ENCODE data around the gene KIAA1755. TPM values are rescaled to one million over a fixed set of nuclear protein-coding genes. Genes with fewer than 3 reads are reported as not detected.

Gene KIAA1755
- total RNA-seq, 1 experiment from 2014 or later = 0.44 TPM

DNA sequence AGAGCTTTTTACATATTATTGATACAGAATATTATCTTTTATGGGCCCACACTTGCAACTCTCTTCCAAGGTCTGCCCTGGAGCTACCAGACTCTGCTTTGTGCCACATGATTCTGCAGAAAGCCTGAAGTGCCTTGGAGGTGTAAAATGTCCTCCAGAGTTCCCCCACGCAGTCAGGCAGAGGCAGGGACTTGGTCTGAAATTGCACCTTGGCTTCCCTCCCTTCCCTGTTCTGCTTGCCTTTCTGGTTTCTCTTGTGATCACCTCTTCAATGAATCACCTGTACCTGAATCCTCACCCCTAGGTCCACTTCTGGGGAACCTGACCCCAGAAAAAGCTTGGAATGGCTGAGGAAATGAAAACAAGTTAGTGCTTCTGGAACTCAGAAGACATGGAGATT is 52.4 kb downstream of the KIAA1755 start:
- no peak overlapping the region for H3K9ac ChIP-seq (ENCODE audit: low read length)
- H3K4me2 ChIP-seq (ENCODE audit: low read length) = no peak overlapping the region
- no peaks in the 10 kb centered on the region for H4K20me1 ChIP-seq (ENCODE audit: low read length)
- intact Hi-C loops (cut with micrococcal nuclease) = no loop called here
- TF ChIP-seq EZH2phosphoT487 (IDR thresholded peaks at IDR 0.05; ENCODE audit: borderline replicate concordance, low read length) = no peak
- TF ChIP-seq, protein P1, sequence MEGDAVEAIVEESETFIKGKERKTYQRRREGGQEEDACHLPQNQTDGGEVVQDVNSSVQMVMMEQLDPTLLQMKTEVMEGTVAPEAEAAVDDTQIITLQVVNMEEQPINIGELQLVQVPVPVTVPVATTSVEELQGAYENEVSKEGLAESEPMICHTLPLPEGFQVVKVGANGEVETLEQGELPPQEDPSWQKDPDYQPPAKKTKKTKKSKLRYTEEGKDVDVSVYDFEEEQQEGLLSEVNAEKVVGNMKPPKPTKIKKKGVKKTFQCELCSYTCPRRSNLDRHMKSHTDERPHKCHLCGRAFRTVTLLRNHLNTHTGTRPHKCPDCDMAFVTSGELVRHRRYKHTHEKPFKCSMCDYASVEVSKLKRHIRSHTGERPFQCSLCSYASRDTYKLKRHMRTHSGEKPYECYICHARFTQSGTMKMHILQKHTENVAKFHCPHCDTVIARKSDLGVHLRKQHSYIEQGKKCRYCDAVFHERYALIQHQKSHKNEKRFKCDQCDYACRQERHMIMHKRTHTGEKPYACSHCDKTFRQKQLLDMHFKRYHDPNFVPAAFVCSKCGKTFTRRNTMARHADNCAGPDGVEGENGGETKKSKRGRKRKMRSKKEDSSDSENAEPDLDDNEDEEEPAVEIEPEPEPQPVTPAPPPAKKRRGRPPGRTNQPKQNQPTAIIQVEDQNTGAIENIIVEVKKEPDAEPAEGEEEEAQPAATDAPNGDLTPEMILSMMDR (conservative IDR thresholded peaks at IDR 0.05; ENCODE audit: low read depth, low read length) = no peak
- no peak for TF ChIP-seq EZH2 (IDR thresholded peaks at IDR 0.05; ENCODE audit: low read length, unreplicated experiment)
- H2AFZ ChIP-seq (ENCODE audit: low read length) = no peak overlapping the region
- no peaks in the 10 kb centered on the region for H3K27me3 ChIP-seq (ENCODE audit: low read length)
- no peaks in the 10 kb centered on the region for H3K36me3 ChIP-seq (ENCODE audit: low read depth, low read length)
- POLR2A ChIA-PET (ENCODE audit: unreplicated experiment) = no interaction called here
- peaks cover 12% of the 10 kb centered on the region for H3K4me1 ChIP-seq (ENCODE audit: insufficient read depth, low read length)
- no peaks in the 10 kb centered on the region for H3F3A ChIP-seq (ENCODE audit: low read length, unreplicated experiment)
- H3K9me2 ChIP-seq (replicated peaks; ENCODE audit: low read length) = no peaks in the 10 kb centered on the region
- H3K9me3 ChIP-seq (ENCODE audit: low read length) = no peaks in the 10 kb centered on the region
- ATAC-seq (no peak), DNase-seq (no peak)
- no TSS peak for BruUV-seq (replicated peaks)
- CTCF ChIA-PET = no interaction called here
- H3K79me2 ChIP-seq (ENCODE audit: low read length) = no peaks in the 10 kb centered on the region
- H3K4me3 ChIP-seq (ENCODE audit: low read length) = no peak overlapping the region
- H3K27ac ChIP-seq (ENCODE audit: low read length) = no peak overlapping the region

DNA sequence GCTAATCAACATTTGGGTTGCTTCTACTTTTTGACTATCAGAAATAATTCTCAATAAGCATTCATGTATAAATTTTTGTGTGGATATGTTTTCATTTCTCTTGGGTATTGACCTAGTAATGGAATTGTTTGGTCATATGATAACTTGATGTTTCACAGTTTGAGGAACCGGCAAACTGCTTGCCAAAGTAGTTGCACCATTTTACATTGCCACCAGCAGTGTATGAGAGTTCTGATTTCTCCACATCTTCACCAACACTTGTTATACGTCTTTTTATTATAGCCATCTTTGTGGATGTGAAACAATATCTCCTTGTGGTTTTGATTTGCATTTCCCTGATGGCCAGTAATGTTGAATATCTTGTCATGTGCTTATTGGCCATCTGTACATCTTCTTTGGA is 52.9 kb downstream of the KIAA1755 start:
- no peaks in the 10 kb centered on the region for H3K9me2 ChIP-seq (replicated peaks; ENCODE audit: low read length)
- DNase-seq (no peak), ATAC-seq (no peak)
- BruUV-seq (replicated peaks) = no TSS peak
- POLR2A ChIA-PET (ENCODE audit: unreplicated experiment) = no interaction called here
- H3K79me2 ChIP-seq (ENCODE audit: low read length) = no peaks in the 10 kb centered on the region
- H3K36me3 ChIP-seq (ENCODE audit: low read depth, low read length) = no peaks in the 10 kb centered on the region
- no peak overlapping the region for H3K4me2 ChIP-seq (ENCODE audit: low read length)
- H3F3A ChIP-seq (ENCODE audit: low read length, unreplicated experiment) = no peaks in the 10 kb centered on the region
- H4K20me1 ChIP-seq (ENCODE audit: low read length) = no peaks in the 10 kb centered on the region
- no peaks in the 10 kb centered on the region for H3K27me3 ChIP-seq (ENCODE audit: low read length)
- TF ChIP-seq, protein P1 (conservative IDR thresholded peaks at IDR 0.05; ENCODE audit: low read depth, low read length) = no peak
- no peak overlapping the region for H3K9ac ChIP-seq (ENCODE audit: low read length)
- no peak overlapping the region for H3K4me3 ChIP-seq (ENCODE audit: low read length)
- peaks cover 12% of the 10 kb centered on the region for H3K4me1 ChIP-seq (ENCODE audit: insufficient read depth, low read length)
- H2AFZ ChIP-seq (ENCODE audit: low read length) = no peak overlapping the region
- intact Hi-C loops (cut with micrococcal nuclease) = no loop called here
- CTCF ChIA-PET = no interaction called here
- H3K27ac ChIP-seq (ENCODE audit: low read length) = no peak overlapping the region
- H3K9me3 ChIP-seq (ENCODE audit: low read length) = no peaks in the 10 kb centered on the region

DNA sequence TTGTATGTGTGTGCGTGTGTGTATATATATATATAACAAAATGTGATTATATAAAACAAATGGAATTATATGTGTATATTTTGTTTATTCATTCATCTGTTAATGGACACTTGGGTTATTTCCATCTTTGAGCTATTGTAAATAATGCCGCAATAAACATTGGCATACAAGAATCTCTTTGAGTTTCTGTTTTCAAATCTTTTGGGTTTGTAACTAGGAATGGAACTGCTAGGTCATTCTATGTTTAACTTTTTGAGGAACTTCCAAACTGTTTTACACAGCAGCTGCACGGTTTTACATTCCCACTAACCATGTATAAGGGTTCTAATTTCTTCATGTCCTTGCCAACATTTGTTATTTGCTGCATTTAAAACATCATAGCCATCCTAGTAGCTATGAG is 55.5 kb downstream of the KIAA1755 start:
- no peak overlapping the region for H2AFZ ChIP-seq (ENCODE audit: low read length)
- no peak for TF ChIP-seq EZH2phosphoT487 (IDR thresholded peaks at IDR 0.05; ENCODE audit: borderline replicate concordance, low read length)
- no peak for TF ChIP-seq EZH2 (IDR thresholded peaks at IDR 0.05; ENCODE audit: low read length, unreplicated experiment)
- TF ChIP-seq, protein P1 (conservative IDR thresholded peaks at IDR 0.05; ENCODE audit: low read depth, low read length) = no peak
- H3K4me2 ChIP-seq (ENCODE audit: low read length) = no peak overlapping the region
- H3K9me3 ChIP-seq (ENCODE audit: low read length) = no peaks in the 10 kb centered on the region
- H3K27ac ChIP-seq (ENCODE audit: low read length) = no peak overlapping the region
- H3K79me2 ChIP-seq (ENCODE audit: low read length) = no peaks in the 10 kb centered on the region
- ChIA-PET CTCF (no interaction called here), POLR2A (ENCODE audit: unreplicated experiment) (interaction anchor here (0.6 kb wide), 1 partner anchor 20 kb away, joined by 6 read pairs; no protein-coding TSS in a partner anchor)
- H4K20me1 ChIP-seq (ENCODE audit: low read length) = no peaks in the 10 kb centered on the region
- ATAC-seq (no peak), DNase-seq (no peak)
- peaks cover 15% of the 10 kb centered on the region for H3K4me1 ChIP-seq (ENCODE audit: insufficient read depth, low read length)
- no peak overlapping the region for H3K9ac ChIP-seq (ENCODE audit: low read length)
- H3F3A ChIP-seq (ENCODE audit: low read length, unreplicated experiment) = no peaks in the 10 kb centered on the region
- no TSS peak for BruUV-seq (replicated peaks)
- no peaks in the 10 kb centered on the region for H3K36me3 ChIP-seq (ENCODE audit: low read depth, low read length)
- H3K9me2 ChIP-seq (replicated peaks; ENCODE audit: low read length) = no peaks in the 10 kb centered on the region
- intact Hi-C loops (cut with micrococcal nuclease) = no loop called here
- no peaks in the 10 kb centered on the region for H3K27me3 ChIP-seq (ENCODE audit: low read length)
- no peak overlapping the region for H3K4me3 ChIP-seq (ENCODE audit: low read length)

Measured in PC-3 (cell line).